Peyer's patch (tissue), 4 donors: ENCODE data around the gene C10orf71.

Experiments used
- POLR2A ChIP-seq, 2 donors: fragments of 450-650 bp; IDR thresholded peaks; one replicate each; pipeline ENCODE4 v1.5.1; 2017; ENCODE audit warnings: antibody characterized with exemption in 2 of 2, mild to moderate bottlenecking in 2 of 2, moderate library complexity in 2 of 2
- TF ChIP-seq, protein P1 (sequence below), 6 experiments: fragments of 450-650 bp in 4 of 6; fragments of 200-600 bp in 2 of 6; sonication (generic) in 1 of 6; IDR thresholded peaks; one replicate each; pipeline ENCODE4 v1.5.1; 2017 to 2019; ENCODE audit warnings: antibody characterized with exemption in 6 of 6, mild to moderate bottlenecking in 3 of 6, moderate library complexity in 1 of 6

DNA sequence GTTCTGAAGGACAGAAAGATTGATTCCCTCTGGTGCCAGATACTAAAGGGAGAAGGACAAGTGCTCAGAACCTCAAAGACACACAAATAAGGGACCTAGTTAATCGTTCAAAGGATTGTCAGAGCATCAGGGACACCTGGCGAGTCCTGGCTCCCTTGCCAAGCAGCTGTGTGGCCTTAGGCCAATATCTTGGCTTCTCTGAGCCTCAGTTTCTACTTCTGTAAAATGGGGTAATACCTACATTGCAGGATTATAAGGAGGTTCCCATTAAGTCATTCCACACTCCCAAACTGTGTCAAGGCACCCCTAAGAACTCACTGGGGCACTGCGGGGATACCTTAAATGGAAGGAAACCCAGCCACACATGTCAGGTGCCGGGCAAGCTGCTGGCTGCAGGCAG, 67.5 kb downstream of the C10orf71 start:
- TF ChIP-seq, protein P1, sequence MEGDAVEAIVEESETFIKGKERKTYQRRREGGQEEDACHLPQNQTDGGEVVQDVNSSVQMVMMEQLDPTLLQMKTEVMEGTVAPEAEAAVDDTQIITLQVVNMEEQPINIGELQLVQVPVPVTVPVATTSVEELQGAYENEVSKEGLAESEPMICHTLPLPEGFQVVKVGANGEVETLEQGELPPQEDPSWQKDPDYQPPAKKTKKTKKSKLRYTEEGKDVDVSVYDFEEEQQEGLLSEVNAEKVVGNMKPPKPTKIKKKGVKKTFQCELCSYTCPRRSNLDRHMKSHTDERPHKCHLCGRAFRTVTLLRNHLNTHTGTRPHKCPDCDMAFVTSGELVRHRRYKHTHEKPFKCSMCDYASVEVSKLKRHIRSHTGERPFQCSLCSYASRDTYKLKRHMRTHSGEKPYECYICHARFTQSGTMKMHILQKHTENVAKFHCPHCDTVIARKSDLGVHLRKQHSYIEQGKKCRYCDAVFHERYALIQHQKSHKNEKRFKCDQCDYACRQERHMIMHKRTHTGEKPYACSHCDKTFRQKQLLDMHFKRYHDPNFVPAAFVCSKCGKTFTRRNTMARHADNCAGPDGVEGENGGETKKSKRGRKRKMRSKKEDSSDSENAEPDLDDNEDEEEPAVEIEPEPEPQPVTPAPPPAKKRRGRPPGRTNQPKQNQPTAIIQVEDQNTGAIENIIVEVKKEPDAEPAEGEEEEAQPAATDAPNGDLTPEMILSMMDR (IDR thresholded peaks at IDR 0.05) = no peak
- no peak for TF ChIP-seq POLR2A (IDR thresholded peaks at IDR 0.05)
